Motor neuron (in vitro differentiated cells): ENCODE data around the gene STRA8. TPM values are rescaled to one million over a fixed set of nuclear protein-coding genes. Genes with fewer than 3 reads are reported as not detected.

Source experiments
- ATAC-seq, 8 experiments: fragments of 200-7000 bp; cut with Tn5 transposase; replicated peaks in 6 of 8; 2 replicates each; pipeline ENCODE4 v1.8.0; 2021; ENCODE audit warnings: mild to moderate bottlenecking in 8 of 8, moderate library complexity in 8 of 8
- H3K27ac ChIP-seq, 2 donors: fragments of 250-450 bp; sonication (Bioruptor Pico); 2 replicates each; pipeline ENCODE4 v1.9.0; 2021; ENCODE audit warnings: antibody characterized with exemption in 2 of 2, mild to moderate bottlenecking in 2 of 2, moderate library complexity in 1 of 2
- H3K4me1 ChIP-seq, 2 donors: fragments of 250-450 bp; sonication (Bioruptor Pico); replicated peaks in 1 of 2; 2 replicates each; pipeline ENCODE4 v1.6.1; 2021; ENCODE audit warnings: antibody characterized with exemption in 2 of 2, mild to moderate bottlenecking in 2 of 2, moderate library complexity in 1 of 2
- H3K4me3 ChIP-seq, 5 donors: fragments of 250-450 bp; sonication (Bioruptor Pico); 2 replicates each; pipeline ENCODE4 v1.9.0; 2021; ENCODE audit warnings: antibody characterized with exemption in 5 of 5, mild to moderate bottlenecking in 5 of 5, moderate library complexity in 4 of 5
- WGBS, 10 experiments: fragments of 450-650 bp; shearing (Covaris generic); methylation state at CpG; one replicate each; pipeline ENCODE4 v1.0.0; 2022; 5-methylcytosine and 5-hydroxymethylcytosine counted together
- in situ Hi-C, 9 experiments: fragments of 400-800 bp; cut with MboI; loops; one replicate each; pipeline ENCODE4 v1.15.0; 2021; ENCODE audit warnings: low sequenced_read_pairs in 9 of 9, low pct_unique_long_range_greater_than_20kb in 2 of 9; ENCODE audit not compliant: unreplicated experiment in 9 of 9
- total RNA-seq, 8 experiments: library from RNA; unstranded; fragments of 300-600 nt; gene quantifications; 2 replicates each; pipeline versions ENCODE4 v1.2.3 to v1.2.4, GENCODE V29; 2022

STRA8 gene
- total RNA-seq, 8 experiments from 2014 or later: not detected

DNA sequence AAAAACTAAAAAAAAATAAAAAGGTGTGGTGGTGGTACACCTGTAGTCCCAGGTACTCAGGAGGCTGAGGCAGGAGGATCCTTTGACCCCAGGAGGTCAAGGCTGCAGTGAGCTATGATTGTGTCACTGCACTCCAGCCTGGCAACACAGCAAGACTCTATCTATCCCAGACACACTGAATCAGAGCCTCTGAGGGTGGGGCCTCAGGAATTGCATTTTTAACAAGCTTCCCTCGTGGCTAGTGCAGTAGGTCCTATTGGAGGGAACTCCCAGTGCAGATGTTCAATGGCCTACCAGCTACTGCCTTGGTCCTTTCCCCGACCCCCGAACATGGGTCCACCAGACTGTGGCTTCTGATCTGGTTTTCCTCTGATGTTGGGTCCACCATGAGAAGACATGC is 14.9 kb downstream of the STRA8 start:
- in situ Hi-C loops: no loop called here
- 40 to 100% (median 67%) methylated on average over 1 to 3 of the region's 3 CpGs; no CpG with 5 or more reads in 5 of the 10 experiments for WGBS, 10 experiments

DNA sequence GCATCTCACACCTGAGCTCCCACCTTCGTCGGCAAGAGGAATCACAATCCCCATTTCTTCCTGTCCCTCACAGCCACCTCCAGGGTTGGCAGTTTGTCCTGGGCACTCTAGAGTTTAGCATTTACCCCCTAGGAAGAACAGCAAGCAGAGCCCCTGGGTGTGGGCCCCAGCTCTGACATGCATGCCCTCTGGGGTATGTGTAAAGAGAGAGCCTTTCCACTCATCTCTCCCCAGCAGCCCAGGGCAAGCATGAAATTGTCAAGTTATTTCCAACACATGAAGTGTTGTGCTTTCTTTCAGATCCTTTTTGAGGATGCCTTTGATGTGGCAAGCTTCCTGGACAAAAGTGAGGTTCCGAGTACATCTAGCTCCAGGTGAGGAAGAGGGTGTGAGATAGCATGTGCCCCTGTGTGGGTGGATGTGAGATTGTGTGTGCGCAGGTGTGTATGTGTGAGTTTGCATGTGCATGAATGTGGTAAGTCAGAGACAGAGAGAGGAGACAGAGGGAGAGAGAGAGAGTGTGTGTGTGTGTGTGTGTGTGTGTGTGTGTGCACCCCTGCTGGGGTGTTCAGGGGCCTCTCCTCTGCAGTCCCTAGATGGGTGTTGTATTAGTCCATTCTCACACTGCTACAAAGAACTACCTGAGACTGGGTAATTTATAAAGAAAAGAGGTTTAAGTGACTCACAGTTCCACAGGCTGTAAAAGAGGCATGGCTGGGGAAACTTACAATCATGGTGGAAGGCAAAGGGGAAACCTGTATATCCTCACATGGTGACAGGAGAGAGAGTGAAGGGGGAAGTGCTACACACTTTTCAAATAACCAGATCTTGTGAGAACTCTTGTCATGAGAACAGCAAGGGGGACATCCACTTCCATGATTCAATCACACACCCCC is 18.1 kb downstream of the STRA8 start:
- Histone ChIP-seq H3K27ac (no peak overlapping the region), H3K4me1 (no peaks in the 10 kb centered on the region), H3K4me3 (no peak overlapping the region)
- ATAC-seq: peak in 2 of 8 experiments; percentile 6 to 67
- in situ Hi-C loops: no loop called here
- WGBS, 10 experiments: 73 to 100% (median 85%) methylated on average over 1 to 3 of the region's 4 CpGs; no CpG with 5 or more reads in 2 of the 10 experiments

More for the DNA sequence above, 14.9 kb downstream of the STRA8 start:
- Histone ChIP-seq H3K4me1 (no peaks in the 10 kb centered on the region), H3K27ac (no peak overlapping the region), H3K4me3 (no peak overlapping the region)
- ATAC-seq: peak in 3 of 8 experiments; percentile 30 to 96 (median 88)

DNA sequence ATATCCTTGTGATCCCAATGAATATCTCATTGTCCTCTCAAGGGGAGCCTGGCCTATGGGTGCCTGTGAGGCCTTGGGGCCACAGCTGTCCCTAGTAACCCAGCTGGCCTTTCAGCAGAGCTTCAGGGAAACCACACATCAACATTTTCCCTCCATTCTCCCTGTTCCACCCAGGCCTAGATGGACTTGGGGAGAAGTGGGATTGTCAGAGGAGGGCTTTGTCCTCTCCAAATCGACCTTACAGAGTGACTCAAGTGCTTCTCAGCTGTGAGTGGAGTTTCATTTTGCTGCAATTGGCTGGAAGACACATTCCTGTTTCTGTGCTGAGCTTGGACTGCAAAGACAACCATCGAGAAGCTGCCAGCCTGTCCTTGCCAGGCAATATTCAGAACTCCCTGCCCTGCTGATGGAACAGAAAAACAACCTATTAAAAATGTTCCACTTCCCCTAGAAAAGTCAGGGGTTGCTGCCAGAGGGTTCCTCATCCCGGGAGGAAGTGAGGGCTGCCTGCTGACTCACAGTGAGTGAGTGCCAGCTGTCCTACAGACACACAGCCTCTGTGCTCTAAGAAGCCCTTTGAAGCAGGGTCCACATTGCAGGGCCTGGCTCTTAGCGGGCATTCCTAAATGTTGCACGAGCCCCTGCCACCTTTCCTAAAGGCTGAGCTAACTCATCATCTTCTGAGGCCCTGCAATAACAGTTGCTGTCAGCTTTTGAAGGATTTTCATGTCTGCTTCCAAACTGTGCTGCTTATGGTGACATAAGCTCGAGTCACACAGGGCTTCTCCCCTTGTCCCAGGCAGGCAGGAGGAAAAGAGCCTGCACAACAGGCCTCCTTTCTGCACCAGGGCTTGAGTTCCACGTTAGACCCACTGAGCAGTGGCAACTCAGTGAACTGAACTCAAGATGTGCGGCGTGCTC is 20.5 kb downstream of the STRA8 start:
- in situ Hi-C loops: no loop called here
- no peak overlapping the region for H3K27ac ChIP-seq
- peak; percentile 30 to 85 (median 58) for ATAC-seq

GRCh38 chr7:135257790-135258189 is 24.2 kb downstream of the STRA8 start:
- WGBS, 10 experiments: 40 to 100% (median 78%) methylated on average over 1 to 4 of the region's 4 CpGs; no CpG with 5 or more reads in 3 of the 10 experiments
- peaks cover 0 to 2% of the 10 kb centered on the region in 2 donors for H3K4me1 ChIP-seq
- in situ Hi-C loops: no loop called here
- no peak for ATAC-seq
- no peak overlapping the region for H3K27ac ChIP-seq
- H3K4me3 ChIP-seq: no peak overlapping the region

More for the DNA sequence above, 20.5 kb downstream of the STRA8 start:
- Histone ChIP-seq H3K4me1 (no peaks in the 10 kb centered on the region), H3K4me3 (no peak overlapping the region)
- WGBS, 10 experiments: 0 to 50% (median 30%) methylated on average over 2 to 4 of the region's 9 CpGs; no CpG with 5 or more reads in 6 of the 10 experiments

DNA sequence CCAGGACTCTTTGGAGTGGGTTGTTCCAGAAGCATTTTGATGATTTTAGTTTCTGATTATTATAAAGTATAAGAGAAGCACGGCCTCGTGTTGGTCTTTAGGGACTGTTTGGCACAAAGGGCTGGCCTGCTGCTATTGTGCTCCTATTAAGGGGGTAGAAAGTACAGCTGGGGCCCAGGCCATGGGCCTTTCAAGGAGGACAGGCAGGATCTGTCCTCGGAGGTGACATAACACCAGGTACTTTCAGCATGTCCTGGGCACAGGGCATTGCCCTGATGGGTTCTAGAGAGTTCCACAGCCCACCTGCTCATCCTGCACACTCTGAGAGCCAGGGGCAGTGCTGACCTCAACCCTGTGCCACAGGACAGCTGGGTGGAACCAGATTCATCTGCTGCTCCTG is 24.9 kb downstream of the STRA8 start:
- 0 to 100% (median 60%) methylated on average over 1 to 2 of the region's 3 CpGs; no CpG with 5 or more reads in 5 of the 10 experiments for WGBS, 10 experiments
- in situ Hi-C loops: no loop called here

DNA sequence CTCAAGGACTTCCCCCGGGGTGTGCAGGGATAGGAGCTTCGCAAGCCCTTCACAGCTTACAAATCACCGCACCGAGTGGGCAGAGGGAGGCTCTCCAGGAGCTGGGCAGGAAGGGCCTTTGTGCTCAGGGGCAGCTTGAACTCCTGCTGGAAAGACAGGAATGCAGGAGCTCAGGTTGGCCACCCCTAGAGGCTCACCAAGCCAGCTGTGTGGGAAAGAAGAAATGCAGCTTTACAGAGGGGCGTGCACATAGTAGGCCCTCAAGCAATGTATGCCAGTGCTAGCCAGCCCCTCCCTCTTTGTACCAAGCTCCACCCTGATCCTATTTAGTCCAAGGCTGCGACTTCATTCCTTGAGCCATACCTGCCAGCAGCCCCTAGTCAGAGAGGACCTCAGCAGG is 26.1 kb downstream of the STRA8 start:
- H3K4me3 ChIP-seq: no peak overlapping the region
- in situ Hi-C loops: no loop called here
- 67 to 100% (median 91%) methylated on average over 1 to 2 of the region's 6 CpGs; no CpG with 5 or more reads in 6 of the 10 experiments for WGBS, 10 experiments
- no peak for ATAC-seq
- H3K27ac ChIP-seq: no peak overlapping the region
- H3K4me1 ChIP-seq: peaks cover 0 to 2% of the 10 kb centered on the region in 2 donors

More for the DNA sequence above, 24.9 kb downstream of the STRA8 start:
- Histone ChIP-seq H3K4me3 (no peak overlapping the region), H3K4me1 (peaks cover 0 to 2% of the 10 kb centered on the region in 2 donors), H3K27ac (no peak overlapping the region)
- no peak for ATAC-seq

- no peak for ATAC-seq
- 17 to 100% (median 87%) methylated on average over 1 to 2 of the region's 2 CpGs; no CpG with 5 or more reads in 2 of the 10 experiments for WGBS, 10 experiments
- in situ Hi-C loops: no loop called here
- Histone ChIP-seq H3K27ac (no peak overlapping the region), H3K4me3 (no peak overlapping the region), H3K4me1 (peaks cover 0 to 2% of the 10 kb centered on the region in 2 donors)
These were observed 26.8 kb downstream of the STRA8 start for GRCh38 chr7:135260470-135260869.

DNA sequence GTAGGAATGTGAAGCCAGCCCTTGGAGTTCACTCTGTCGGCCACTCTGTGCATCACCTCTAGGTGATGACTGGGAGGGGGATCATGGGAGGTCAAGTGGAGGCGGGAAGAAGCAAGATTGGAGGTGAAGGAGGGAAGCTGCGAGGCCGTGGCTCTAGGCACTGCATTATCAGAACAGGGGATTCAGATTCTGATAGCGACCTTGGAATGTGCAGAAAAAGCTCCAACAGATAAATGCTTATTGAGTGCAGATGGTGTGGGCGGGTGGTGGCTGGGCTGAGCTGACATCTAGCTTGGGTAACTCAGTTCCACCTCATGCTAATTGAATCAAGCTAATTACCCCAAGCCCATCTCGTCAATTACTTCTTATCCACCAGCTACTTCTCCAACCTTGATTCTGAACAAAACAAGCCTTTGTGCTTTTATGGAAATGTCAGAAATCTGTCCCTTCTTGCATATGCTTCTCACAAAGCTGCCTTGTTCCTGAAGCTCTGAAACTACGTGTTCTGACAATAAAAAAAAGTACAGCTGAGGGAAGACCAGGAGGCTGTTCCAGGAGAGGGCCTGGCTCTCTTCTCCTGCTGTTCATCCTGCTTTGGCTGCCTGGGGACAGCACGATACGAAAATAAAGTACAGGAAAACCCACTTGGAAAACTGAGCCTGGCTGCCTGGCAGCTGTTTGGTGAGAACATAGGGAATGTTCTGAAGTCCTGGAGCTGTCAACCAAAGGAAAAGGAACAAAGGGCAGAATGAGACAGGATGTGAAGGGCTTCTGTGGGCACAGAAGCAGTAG is 27.5 kb downstream of the STRA8 start:
- H3K27ac ChIP-seq: no peak overlapping the region
- in situ Hi-C loops: no loop called here

DNA sequence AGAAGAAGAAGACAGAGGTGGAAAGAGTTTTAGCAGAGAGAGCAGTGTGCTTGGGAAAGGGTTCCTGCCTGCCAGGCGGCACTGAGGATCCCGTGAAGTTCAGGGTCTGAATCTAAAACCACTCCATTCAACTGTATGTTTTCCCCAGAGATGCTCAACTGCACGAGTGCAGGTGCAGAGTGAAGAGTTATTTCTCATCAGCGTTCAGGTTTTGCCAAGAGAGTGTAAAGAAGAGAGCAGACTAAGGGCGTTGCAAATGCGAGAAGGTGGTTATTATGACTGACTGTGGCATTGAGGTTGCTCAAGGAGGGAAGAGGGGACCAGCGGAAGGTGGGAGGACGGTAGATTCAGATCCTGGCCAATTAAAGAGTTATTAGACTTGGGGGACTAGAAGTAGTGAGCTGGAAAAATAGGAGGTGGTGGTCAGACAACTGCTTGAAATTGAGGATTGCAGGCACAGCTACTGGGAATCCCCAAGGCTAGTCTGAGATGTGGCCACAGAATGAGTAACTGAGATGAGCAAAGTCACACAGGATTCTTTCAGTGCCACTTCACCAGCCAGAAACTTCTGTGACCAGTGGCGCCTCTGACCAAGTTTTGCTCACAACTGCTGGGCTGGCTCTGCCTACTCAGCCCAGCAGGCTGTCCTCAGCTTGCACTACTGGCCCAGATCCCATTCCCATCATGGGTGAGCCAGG is 29.1 kb downstream of the STRA8 start:
- 18 to 100% (median 83%) methylated on average over 1 to 8 of the region's 9 CpGs for WGBS, 10 experiments
- in situ Hi-C loops: no loop called here
- H3K27ac ChIP-seq: no peak overlapping the region
- H3K4me3 ChIP-seq: no peak overlapping the region
- peaks cover 0 to 2% of the 10 kb centered on the region in 2 donors for H3K4me1 ChIP-seq
- no peak for ATAC-seq

More for the DNA sequence above, 27.5 kb downstream of the STRA8 start:
- WGBS, 10 experiments: 0 to 86% (median 60%) methylated on average over 1 to 8 of the region's 10 CpGs
- H3K4me3 ChIP-seq: no peak overlapping the region
- peaks cover 0 to 2% of the 10 kb centered on the region in 2 donors for H3K4me1 ChIP-seq
- peak in 7 of 8 experiments; percentile 45 to 91 (median 63) for ATAC-seq

GRCh38 chr7:135263321-135263970 is 29.8 kb downstream of the STRA8 start:
- peaks cover 0 to 2% of the 10 kb centered on the region in 2 donors for H3K4me1 ChIP-seq
- no peak overlapping the region for H3K4me3 ChIP-seq
- 75 to 93% (median 83%) methylated on average over 1 to 4 of the region's 11 CpGs; no CpG with 5 or more reads in 4 of the 10 experiments for WGBS, 10 experiments
- no peak overlapping the region for H3K27ac ChIP-seq
- in situ Hi-C loops: no loop called here
- no peak for ATAC-seq

- no peak overlapping the region for H3K27ac ChIP-seq
- in situ Hi-C loops: no loop called here
- ATAC-seq: no peak
- WGBS, 10 experiments: 0 to 80% methylated on average over 1 of the region's 1 CpG; no CpG with 5 or more reads in 8 of the 10 experiments
- H3K4me1 ChIP-seq: peaks cover 0 to 2% of the 10 kb centered on the region in 2 donors
- no peak overlapping the region for H3K4me3 ChIP-seq
These were observed 32.0 kb downstream of the STRA8 start for GRCh38 chr7:135265637-135266036.
